Measurements from ENCODE around the gene VAV2.

VAV2 gene

GRCh38 chr9:133712221-133713100 is 279.7 kb downstream of the VAV2 start:
- H3K4me1 ChIP-seq (ENCODE audit: control insufficient read depth, insufficient read depth, low read length, unreplicated experiment): peaks cover 66% of the 10 kb centered on the region

More at GRCh38 chr9:133712221-133713100, 279.7 kb downstream of the VAV2 start:
- Histone ChIP-seq H3K4me3 (ENCODE audit: low read depth, low read length) (no peak overlapping the region), H3K27me3 (ENCODE audit: insufficient read depth, low read length) (no peaks in the 10 kb centered on the region), H2AFZ (ENCODE audit: low read length, unreplicated experiment) (no peak overlapping the region), H3K79me2 (ENCODE audit: control insufficient read depth, insufficient read depth, low read length, unreplicated experiment) (no peaks in the 10 kb centered on the region), H3K36me3 (ENCODE audit: insufficient read depth, low read length) (no peaks in the 10 kb centered on the region), H3K27ac (ENCODE audit: low read depth, low read length) (peak overlapping the region; percentile 88)
